Psoas muscle (tissue), 8 donors: ENCODE results near the gene OST4. TPM values are rescaled to one million over a fixed set of nuclear protein-coding genes. Genes with fewer than 3 reads are reported as not detected.

Source experiments
- ATAC-seq, 4 donors: fragments of 200-7000 bp; cut with Tn5 transposase; one replicate each; pipeline ENCODE4 v1.9.1; 2020; ENCODE audit warnings: moderate library complexity in 3 of 4, mild to moderate bottlenecking in 2 of 4
- DNase-seq, 2 donors: peaks; one replicate each; pipeline ENCODE4 v3.0.0-alpha.2; 2020
- H3K27ac ChIP-seq: fragments of 200-600 bp; one replicate; pipeline ENCODE4 v1.8.0; 2022
- H3K27me3 ChIP-seq, 3 donors: fragments of 200-600 bp in 1 of 3; one replicate each; pipeline versions ENCODE4 v1.6.1 to v1.8.0; 2013 to 2022; ENCODE audit warnings: low read length in 2 of 3, mild to moderate bottlenecking in 2 of 3, moderate library complexity in 1 of 3; ENCODE audit not compliant: insufficient read depth in 3 of 3
- H3K36me3 ChIP-seq, 2 donors: fragments of 200-600 bp in 1 of 2; one replicate each; pipeline versions ENCODE4 v1.6.1 to v1.8.0; 2013 to 2022; ENCODE audit warnings: low read depth in 1 of 2, mild to moderate bottlenecking in 1 of 2, moderate library complexity in 1 of 2; ENCODE audit not compliant: insufficient read depth in 1 of 2
- H3K4me1 ChIP-seq: fragments of 200-600 bp; one replicate; pipeline ENCODE4 v1.8.0; 2022
- H3K4me3 ChIP-seq: fragments of 200-600 bp; one replicate; pipeline ENCODE4 v1.8.0; 2022; ENCODE audit warnings: mild to moderate bottlenecking
- H3K9me3 ChIP-seq: fragments of 200-600 bp; one replicate; pipeline ENCODE4 v1.8.0; 2022
- CTCF ChIP-seq: fragments of 200-600 bp; IDR thresholded peaks from one replicate; pipeline ENCODE4 v1.8.0; 2022; ENCODE audit warnings: antibody characterized with exemption
- WGBS, 3 donors: extraction: QIAGEN DNeasy Blood & Tissue Kit; methylation state at CpG; one replicate each; pipeline versions ENCODE4 v1.1.6 to v1.1.7; 2013; 5-methylcytosine and 5-hydroxymethylcytosine counted together
- intact Hi-C, 2 donors: fragments of 100-400 bp; cut with DNase I; formaldehyde crosslinking; loops; one replicate each; pipeline versions ENCODE4 v1.11.0 to v1.14.2; 2022
- polyA plus RNA-seq, 3 donors: library from polyadenylated mRNA; stranded (reverse); fragments of 200-250 nt; gene quantifications; one replicate each; pipeline ENCODE4 v1.2.3, GENCODE V29; 2013
- total RNA-seq, 4 donors: library from RNA; stranded (reverse); fragmentation: NEBNext Ultra II Directional in 2 of 4; extraction: Animal tissue kit (Norgen Biotek cat#: 25700) in 2 of 4; gene quantifications; one replicate each; pipeline versions ENCODE4 v1.2.1 to v1.2.4, GENCODE V29; 2021 to 2023
- donor health status: healthy with polysubstance abuse.
- donor health status: DM: no; HTN: no; CAD: no; lungs with moderate emphysema.
- donor health status: Bipolar disorder and iron deficiency.
- donor health status: healthy.
- donor health status: DM: yes; HTN: yes; CAD: no.
- donor health status: DM: no; HTN: no; CAD: no.
- donor health status: DM: no; HTN: no; CAD: no.
- donor health status: DM: yes; HTN: yes; CAD: no.

The OST4 gene
- total and polyA plus RNA-seq, 7 donors, result 186 to 396 (median 280) TPM

GRCh38 chr2:27067385-27067784 lies 4.1 kb downstream of the OST4 start:
- Histone ChIP-seq H3K27me3 (no peaks in the 10 kb centered on the region), H3K4me1 (peaks cover 23% of the 10 kb centered on the region), H3K9me3 (no peaks in the 10 kb centered on the region), H3K4me3 (no peak overlapping the region), H3K36me3 (peaks cover 6 to 55% of the 10 kb centered on the region in 2 donors), H3K27ac (no peak overlapping the region)
- WGBS, 3 donors, result 90 to 93% (median 93%) methylated on average over 5 of the region's 5 CpGs
- TF ChIP-seq CTCF, result no peak
- intact Hi-C loops, result no loop called here
- no peak for ATAC-seq
- no peak for DNase-seq

DNA sequence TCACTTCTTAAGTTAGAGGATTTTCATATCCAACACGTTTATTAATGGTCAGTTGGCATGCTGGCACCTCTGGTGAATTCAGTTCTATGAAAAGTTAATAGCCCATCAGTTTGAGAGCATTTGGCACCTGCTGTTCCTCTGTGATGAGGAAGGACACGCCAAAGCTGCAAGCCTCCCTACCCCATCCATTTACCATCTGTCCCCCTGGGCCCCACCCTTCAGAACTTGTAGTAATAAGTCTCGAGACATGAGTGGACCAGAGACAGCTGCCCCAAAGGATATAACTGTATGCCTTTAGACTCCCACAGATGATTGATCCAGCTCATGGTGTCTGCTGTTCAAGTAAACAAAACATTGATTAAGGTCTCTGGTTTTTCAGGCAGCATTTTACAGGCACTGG lies 6.3 kb downstream of the OST4 start:
- Histone ChIP-seq H3K36me3 (peaks cover 3 to 61% of the 10 kb centered on the region in 2 donors), H3K27ac (no peak overlapping the region), H3K27me3 (no peaks in the 10 kb centered on the region), H3K4me1 (peaks cover 13% of the 10 kb centered on the region), H3K4me3 (no peak overlapping the region), H3K9me3 (no peaks in the 10 kb centered on the region)
- DNase-seq (no peak), ATAC-seq (no peak)
- no peak for TF ChIP-seq CTCF
- intact Hi-C loops, result no loop called here
- WGBS, 3 donors, result 41 to 62% (median 58%) methylated on average over 3 of the region's 3 CpGs

- no peak for DNase-seq
- Histone ChIP-seq H3K27me3 (no peaks in the 10 kb centered on the region), H3K27ac (no peak overlapping the region), H3K4me1 (peaks cover 8% of the 10 kb centered on the region), H3K9me3 (no peaks in the 10 kb centered on the region), H3K4me3 (no peak overlapping the region), H3K36me3 (peaks cover 2 to 58% of the 10 kb centered on the region in 2 donors)
- intact Hi-C loops, result no loop called here
- TF ChIP-seq CTCF, result no peak
- ATAC-seq, result no peak
- 90 to 93% (median 92%) methylated on average over 3 of the region's 3 CpGs for WGBS, 3 donors
Measured at GRCh38 chr2:27060323-27060722, 11.1 kb downstream of the OST4 start.

- no peaks in the 10 kb centered on the region for H3K27me3 ChIP-seq
- H3K4me1 ChIP-seq, result peaks cover 8% of the 10 kb centered on the region
- no peaks in the 10 kb centered on the region for H3K9me3 ChIP-seq
- TF ChIP-seq CTCF, result no peak
- intact Hi-C loops, result no loop called here
- ATAC-seq (no peak), DNase-seq (no peak)
- H3K27ac ChIP-seq, result no peak overlapping the region
- peaks cover 2 to 65% of the 10 kb centered on the region in 2 donors for H3K36me3 ChIP-seq
- WGBS, 3 donors, result 56 to 72% (median 61%) methylated on average over 15 of the region's 15 CpGs
- H3K4me3 ChIP-seq, result no peak overlapping the region
Measured at GRCh38 chr2:27059141-27059820, 12.2 kb downstream of the OST4 start.

GRCh38 chr2:27058210-27058609 lies 13.2 kb downstream of the OST4 start:
- Histone ChIP-seq H3K4me1 (peaks cover 1% of the 10 kb centered on the region), H3K27ac (no peak overlapping the region), H3K4me3 (no peak overlapping the region), H3K27me3 (no peaks in the 10 kb centered on the region), H3K36me3 (peaks cover 2 to 76% of the 10 kb centered on the region in 2 donors), H3K9me3 (no peaks in the 10 kb centered on the region)
- intact Hi-C loops, result no loop called here
- DNase-seq, result no peak
- WGBS, 3 donors, result 86 to 94% (median 89%) methylated on average over 10 of the region's 10 CpGs
- no peak for ATAC-seq
- no peak for TF ChIP-seq CTCF
